ENCODE data around the gene C1orf226.

C1orf226 gene

GRCh38 chr1:162366149-162366548 lies 15.4 kb upstream of the C1orf226 start:
- no peak for DNase-seq (ENCODE audit: low spot score)

- no peak for DNase-seq (ENCODE audit: low spot score)
Observed at GRCh38 chr1:162366671-162367070, 14.9 kb upstream of the C1orf226 start.

- no peak for DNase-seq (ENCODE audit: low spot score)
Observed at GRCh38 chr1:162367073-162367472, 14.5 kb upstream of the C1orf226 start.

- no peak for DNase-seq (ENCODE audit: low spot score)
Observed at GRCh38 chr1:162367772-162368171, 13.8 kb upstream of the C1orf226 start.

GRCh38 chr1:162368451-162368850 lies 13.1 kb upstream of the C1orf226 start:
- no peak for DNase-seq (ENCODE audit: low spot score)

- no peak for DNase-seq (ENCODE audit: low spot score)
Observed at GRCh38 chr1:162369571-162369970, 12.0 kb upstream of the C1orf226 start.

GRCh38 chr1:162370161-162370560 lies 11.4 kb upstream of the C1orf226 start:
- DNase-seq (ENCODE audit: low spot score), result no peak

GRCh38 chr1:162370721-162371120 lies 10.8 kb upstream of the C1orf226 start:
- no peak for DNase-seq (ENCODE audit: low spot score)

GRCh38 chr1:162371611-162372010 lies 9.9 kb upstream of the C1orf226 start:
- no peak for DNase-seq (ENCODE audit: low spot score)

- no peak for DNase-seq (ENCODE audit: low spot score)
Observed at GRCh38 chr1:162372159-162373071, 9.1 kb upstream of the C1orf226 start.

- no peak for DNase-seq (ENCODE audit: low spot score)
Observed at GRCh38 chr1:162373072-162373427, 8.5 kb upstream of the C1orf226 start.

- no peak for DNase-seq (ENCODE audit: low spot score)
Observed at GRCh38 chr1:162373541-162374260, 7.8 kb upstream of the C1orf226 start.

- no peak for DNase-seq (ENCODE audit: low spot score)
Observed at GRCh38 chr1:162374406-162374805, 7.1 kb upstream of the C1orf226 start.

GRCh38 chr1:162375463-162375862 lies 6.1 kb upstream of the C1orf226 start:
- no peak for DNase-seq (ENCODE audit: low spot score)

GRCh38 chr1:162376691-162377090 lies 4.8 kb upstream of the C1orf226 start, which contains the start of gene SPATA46:
Gene SPATA46 (minus strand): TSS chr1:162376854. CDS start chr1:162376790, 64 bp downstream.
- DNase-seq (ENCODE audit: low spot score), result no peak

- no peak for DNase-seq (ENCODE audit: low spot score)
Observed at GRCh38 chr1:162380061-162380846, 1.3 kb upstream of the C1orf226 start.

GRCh38 chr1:162381941-162382750 lies 618 bp downstream of the C1orf226 start:
- no peak for DNase-seq (ENCODE audit: low spot score)

GRCh38 chr1:162383091-162383490 lies 1.6 kb downstream of the C1orf226 start:
- no peak for DNase-seq (ENCODE audit: low spot score)

- no peak for DNase-seq (ENCODE audit: low spot score)
Observed at GRCh38 chr1:162383516-162383915, 2.0 kb downstream of the C1orf226 start.

- no peak for DNase-seq (ENCODE audit: low spot score)
Observed at GRCh38 chr1:162384116-162384515, 2.6 kb downstream of the C1orf226 start.

- DNase-seq (ENCODE audit: low spot score), result no peak
Observed at GRCh38 chr1:162384601-162385279, 3.2 kb downstream of the C1orf226 start.
